GM12875 (cell line): ENCODE data around the gene AFDN.

ENCODE experiments used
- H3K4me3 ChIP-seq: one replicate; pipeline ENCODE4 v1.5.1; 2011; ENCODE audit warnings: low read depth, low read length, control low read depth
- CTCF ChIP-seq: IDR thresholded peaks from 2 replicates; pipeline ENCODE4 v1.5.1; 2011; ENCODE audit warnings: low read depth, mild to moderate bottlenecking, control low read depth, inconsistent platforms, low read length, moderate library complexity, borderline replicate concordance; ENCODE audit not compliant: insufficient read depth

The AFDN gene

DNA sequence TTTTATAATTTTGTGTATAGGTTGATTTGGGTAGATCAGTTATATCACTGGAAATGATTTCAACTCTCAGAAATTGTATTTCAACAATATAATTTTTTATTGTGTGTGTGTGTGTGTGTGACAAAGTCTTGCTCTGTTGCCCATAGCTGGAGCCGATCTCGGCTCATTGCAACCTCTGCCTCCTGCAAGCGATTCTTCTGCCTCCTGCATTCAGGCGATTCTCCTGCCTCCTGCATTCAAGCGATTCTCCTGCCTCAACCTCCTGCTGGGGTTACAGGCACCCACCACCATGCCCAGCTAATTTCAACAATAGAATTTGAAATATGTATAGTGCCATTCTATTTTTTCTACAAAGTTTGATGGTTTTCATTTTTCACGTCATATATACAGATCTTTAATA is 24.1 kb downstream of the AFDN start:
- H3K4me3 ChIP-seq, result no peak overlapping the region
- no peak for TF ChIP-seq CTCF

DNA sequence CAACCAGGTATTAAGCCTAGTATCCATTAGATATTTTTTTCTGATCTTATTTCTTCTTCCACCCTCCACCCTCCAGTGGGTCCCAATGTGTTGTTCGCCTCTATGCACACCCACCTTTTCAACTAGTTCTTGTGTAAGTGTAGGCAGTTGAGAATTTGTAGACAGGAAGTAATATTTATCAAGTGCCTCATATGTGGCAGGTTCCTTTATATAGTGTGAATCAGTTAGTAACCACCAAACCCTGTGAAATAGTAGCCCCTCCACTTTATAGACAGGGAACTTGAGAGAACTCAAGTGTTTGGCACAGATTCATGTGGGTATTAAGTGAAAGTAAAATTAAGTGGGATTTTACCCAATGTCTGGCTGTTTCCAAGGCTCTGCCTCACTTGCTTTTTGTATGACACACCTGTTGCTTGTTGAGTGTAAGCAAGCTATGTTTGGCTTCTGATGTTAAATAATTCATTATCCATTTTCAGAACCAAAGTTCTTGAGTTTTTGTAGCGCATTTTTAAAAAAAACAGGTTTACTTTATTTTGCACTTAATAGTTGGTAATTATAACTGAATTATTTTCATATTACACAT is 24.8 kb downstream of the AFDN start:
- TF ChIP-seq CTCF, result no peak
- H3K4me3 ChIP-seq, result no peak overlapping the region

DNA sequence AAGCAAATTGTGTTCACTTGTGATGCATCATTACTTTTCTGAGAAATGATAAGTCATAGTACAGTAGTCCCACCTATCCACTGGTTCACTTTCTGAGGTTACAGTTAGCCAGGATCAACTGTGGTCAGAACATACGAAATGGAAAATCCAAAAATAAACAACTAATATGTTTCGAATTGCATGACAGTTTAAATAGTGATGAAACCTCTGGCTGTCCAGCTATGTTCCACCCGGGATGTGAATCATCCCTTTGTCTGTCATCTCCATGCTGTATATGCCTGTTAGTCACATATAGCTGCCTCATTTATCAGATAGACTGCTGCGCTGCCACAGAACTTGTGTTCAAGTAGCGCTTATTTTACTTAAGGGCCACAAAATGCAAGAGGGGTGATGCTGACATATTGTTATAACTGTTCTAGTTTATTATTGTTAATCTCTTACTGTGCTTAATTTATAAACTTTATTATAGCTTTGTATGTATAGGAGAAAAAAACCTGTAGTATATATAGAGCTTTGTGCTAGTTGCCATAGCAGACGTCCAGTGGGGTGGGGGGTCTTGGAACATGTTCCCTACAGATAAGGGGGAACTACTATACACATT is 29.2 kb downstream of the AFDN start:
- no peak for TF ChIP-seq CTCF
- no peak overlapping the region for H3K4me3 ChIP-seq

GRCh38 chr6:167856474-167856873 is 29.8 kb downstream of the AFDN start:
- TF ChIP-seq CTCF, result no peak
- H3K4me3 ChIP-seq, result no peak overlapping the region

GRCh38 chr6:167856999-167857660 is 30.4 kb downstream of the AFDN start:
- no peak for TF ChIP-seq CTCF
- H3K4me3 ChIP-seq, result no peak overlapping the region

- no peak overlapping the region for H3K4me3 ChIP-seq
- no peak for TF ChIP-seq CTCF
These were observed 31.4 kb downstream of the AFDN start for GRCh38 chr6:167858086-167858591.
